ENCODE data around the gene LRRC56.

Gene LRRC56

DNA sequence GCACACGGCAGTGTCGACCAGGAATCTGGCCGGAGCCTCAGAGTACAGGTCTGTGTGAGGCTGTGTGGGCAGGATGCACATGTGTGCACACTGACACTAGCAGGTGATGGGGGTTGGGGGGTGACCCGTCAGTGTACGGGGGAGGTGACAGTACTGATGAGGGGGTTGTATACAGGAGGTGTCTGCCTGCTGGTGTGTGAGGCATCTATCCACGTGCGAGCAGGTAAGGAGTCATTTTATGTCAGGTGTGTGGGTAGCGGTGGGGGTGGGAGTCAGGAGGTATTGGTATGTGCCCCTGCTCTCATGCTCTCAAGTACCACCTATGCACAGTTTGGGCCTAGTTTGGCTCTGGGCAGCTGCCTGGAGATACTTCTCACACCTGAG is 34.5 kb downstream of the LRRC56 start:
- TF ChIP-seq FOXP2 (optimal IDR thresholded peaks at IDR 0.05; ENCODE audit: borderline replicate concordance, extremely low read depth, extremely low read length, insufficient read depth) (no peak), SIN3A (IDR thresholded peaks at IDR 0.05; ENCODE audit: borderline replicate concordance, insufficient read depth, low read length) (no peak)

DNA sequence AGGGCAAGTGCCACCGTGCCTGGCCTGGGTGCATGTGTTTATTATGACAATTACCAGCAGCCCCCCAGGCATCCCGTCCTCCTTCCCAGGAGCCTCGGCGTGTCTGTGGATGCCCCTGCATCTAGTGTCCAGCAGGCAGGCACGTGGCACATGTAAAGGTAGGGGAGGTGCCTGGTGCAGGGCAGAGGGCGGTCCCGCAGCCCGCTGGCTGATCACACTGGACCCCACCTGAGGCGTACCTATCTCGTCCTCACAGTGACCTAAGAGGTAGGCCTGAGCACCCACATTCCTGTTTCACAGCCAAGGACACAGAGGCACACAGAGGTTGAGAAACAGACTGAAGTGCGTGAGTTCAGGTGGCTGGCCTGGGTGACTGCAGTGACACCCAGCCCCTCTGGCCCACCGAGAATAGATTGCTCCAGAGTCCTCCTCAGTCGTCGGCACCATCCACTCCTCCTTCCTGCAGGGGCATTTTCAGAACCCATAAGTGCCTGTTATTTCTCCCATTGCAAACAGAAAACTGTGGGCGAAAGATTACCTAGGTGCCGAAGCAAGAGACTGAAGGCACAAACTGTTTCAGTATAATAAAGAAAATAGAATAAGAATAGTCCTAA is 35.9 kb downstream of the LRRC56 start:
- TF ChIP-seq REST (IDR thresholded peaks at IDR 0.05; ENCODE audit: insufficient read depth in 1 of 2, low read depth in 2 of 2, low read length in 2 of 2) (no peak), POLR2AphosphoS5 (IDR thresholded peaks at IDR 0.05; ENCODE audit: low read depth, low read length) (no peak), FOXP2 (optimal IDR thresholded peaks at IDR 0.05; ENCODE audit: borderline replicate concordance, extremely low read depth, extremely low read length, insufficient read depth) (no peak), SIN3A (IDR thresholded peaks at IDR 0.05; ENCODE audit: borderline replicate concordance, insufficient read depth, low read length) (no peak), TAF1 (IDR thresholded peaks at IDR 0.05; ENCODE audit: borderline replicate concordance, insufficient read depth, low read length) (no peak)

DNA sequence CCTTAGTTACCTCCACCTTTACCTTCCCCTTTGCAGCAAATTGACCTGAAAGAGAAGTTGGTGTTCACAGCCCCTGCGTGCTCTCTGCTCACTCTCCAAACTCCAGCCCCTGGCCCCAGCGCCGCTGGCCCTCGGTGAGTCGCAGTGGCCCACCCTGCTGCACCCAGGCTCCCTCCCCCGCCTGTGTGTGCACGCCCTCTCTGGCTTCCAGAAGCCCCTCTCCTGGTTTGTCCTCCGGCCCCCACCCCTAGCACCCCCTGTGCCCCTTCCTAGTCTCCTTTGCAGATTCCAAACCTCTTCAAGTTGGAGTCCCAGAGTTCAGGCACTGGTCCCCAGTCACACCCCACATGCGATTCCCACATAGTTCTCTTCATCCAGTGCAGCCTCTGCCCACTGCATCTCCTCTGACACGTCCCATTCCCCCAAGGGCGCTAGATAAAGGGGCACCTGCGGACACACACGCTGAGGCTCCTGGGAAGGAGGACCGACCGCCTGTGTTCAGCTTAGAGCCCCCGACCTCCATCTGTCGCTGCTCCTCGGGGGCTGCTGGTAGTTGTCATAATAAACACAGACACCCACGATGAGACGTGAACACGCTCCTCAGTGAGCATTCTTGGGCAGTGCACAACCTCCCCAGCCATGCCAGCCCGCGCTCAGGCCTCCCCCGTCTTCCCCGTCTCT is 37.4 kb downstream of the LRRC56 start:
- TF ChIP-seq SIN3A (IDR thresholded peaks at IDR 0.05; ENCODE audit: borderline replicate concordance, insufficient read depth, low read length) (no peak), REST (IDR thresholded peaks at IDR 0.05; ENCODE audit: insufficient read depth in 1 of 2, low read depth in 2 of 2, low read length in 2 of 2) (no peak), FOXP2 (optimal IDR thresholded peaks at IDR 0.05; ENCODE audit: borderline replicate concordance, extremely low read depth, extremely low read length, insufficient read depth) (no peak), POLR2AphosphoS5 (IDR thresholded peaks at IDR 0.05; ENCODE audit: low read depth, low read length) (no peak)

DNA sequence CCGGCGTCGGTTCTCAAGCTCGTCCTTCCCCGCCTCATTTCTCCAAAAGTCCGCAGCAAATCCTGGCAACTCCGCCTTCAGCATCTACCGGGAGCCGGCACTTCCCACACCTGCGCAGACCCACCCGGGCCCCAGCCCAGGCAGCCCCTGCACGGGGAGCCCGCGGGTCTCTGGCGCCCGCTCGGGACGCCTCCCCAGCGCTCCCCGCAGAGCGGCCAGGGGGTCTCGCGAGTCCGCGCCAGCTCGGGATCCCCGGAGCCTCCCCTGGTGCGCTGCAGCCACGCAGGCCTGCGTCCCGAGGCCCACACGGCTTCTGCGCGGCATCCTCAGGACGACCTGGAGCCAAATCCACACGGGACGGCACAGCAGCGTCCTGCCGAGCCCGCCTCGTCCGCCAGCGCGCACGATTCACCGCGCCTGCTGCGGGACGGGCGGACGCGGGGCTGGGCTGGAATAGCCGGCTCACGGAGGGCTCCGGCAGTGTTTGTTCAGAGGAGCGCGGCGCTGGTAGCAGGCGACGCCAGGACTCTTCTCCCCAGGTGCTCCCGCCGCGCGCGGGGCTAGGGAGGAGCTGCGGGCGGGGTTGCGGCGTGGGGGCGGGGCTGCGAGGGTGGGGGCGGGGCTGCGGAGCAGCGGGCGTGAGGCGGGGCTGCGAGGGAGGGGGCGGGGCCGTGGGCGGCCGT is 38.1 kb downstream of the LRRC56 start:
- TF ChIP-seq FOXP2 (optimal IDR thresholded peaks at IDR 0.05; ENCODE audit: borderline replicate concordance, extremely low read depth, extremely low read length, insufficient read depth) (peak; percentile 28), REST (IDR thresholded peaks at IDR 0.05; ENCODE audit: insufficient read depth in 1 of 2, low read depth in 2 of 2, low read length in 2 of 2) (no peak)

- TF ChIP-seq FOXP2 (optimal IDR thresholded peaks at IDR 0.05; ENCODE audit: borderline replicate concordance, extremely low read depth, extremely low read length, insufficient read depth) (peak; percentile 10), POLR2AphosphoS5 (IDR thresholded peaks at IDR 0.05; ENCODE audit: low read depth, low read length) (peak; percentile 81), SIN3A (IDR thresholded peaks at IDR 0.05; ENCODE audit: borderline replicate concordance, insufficient read depth, low read length) (0 out of 2 replicates have a peak, but pooled peaks have one; percentile 55), REST (IDR thresholded peaks at IDR 0.05; ENCODE audit: insufficient read depth in 1 of 2, low read depth in 2 of 2, low read length in 2 of 2) (peak; percentile 21 to 43; a peak in 1 of 4 replicates), TAF1 (IDR thresholded peaks at IDR 0.05; ENCODE audit: borderline replicate concordance, insufficient read depth, low read length) (peak; percentile 99)
Measured at GRCh38 chr11:575996-576768, 38.9 kb downstream of the LRRC56 start, which contains the start of gene PHRF1. TSS of gene PHRF1 (plus strand) at chr11:576470. CDS start at chr11:581513, 5,043 bp downstream.
